Keratinocyte (primary cell): ENCODE measurements around the gene SCAMP4. TPM values are rescaled to one million over a fixed set of nuclear protein-coding genes. Genes with fewer than 3 reads are reported as not detected.

Experiments used
- DNase-seq: peaks from one replicate; pipeline ENCODE4 v3.0.0-alpha.2; 2011; ENCODE audit warnings: low read depth, missing footprints, low spot score
- FAIRE-seq: peaks from 2 replicates; lab custom pipeline; 2011; peaks lifted over from hg19 to GRCh38; lab: Jason Lieb, UNC
- H2AFZ ChIP-seq: 2 replicates; pipeline ENCODE4 v1.6.0; 2012; ENCODE audit warnings: low read length, control low read depth, inconsistent platforms; ENCODE audit not compliant: control insufficient read depth
- H3K27ac ChIP-seq: 2 replicates; pipeline ENCODE4 v1.5.1; 2011; ENCODE audit warnings: low read length; ENCODE audit not compliant: control insufficient read depth, insufficient read depth
- H3K27me3 ChIP-seq: 3 replicates; pipeline ENCODE4 v1.6.0; 2011; ENCODE audit warnings: low read length; ENCODE audit not compliant: control insufficient read depth, insufficient read depth; ENCODE audit errors: extremely low read depth
- H3K36me3 ChIP-seq, 2 experiments: 2 replicates in 1 of 2; 3 replicates in 1 of 2; pipeline ENCODE4 v1.5.1; 2011; ENCODE audit warnings: low read length in 2 of 2, mild to moderate bottlenecking in 1 of 2; ENCODE audit not compliant: control insufficient read depth in 2 of 2, insufficient read depth in 2 of 2; ENCODE audit errors: extremely low read depth in 1 of 2
- H3K4me1 ChIP-seq: 3 replicates; pipeline ENCODE4 v1.5.1; 2011; ENCODE audit warnings: low read length; ENCODE audit not compliant: control insufficient read depth, insufficient read depth; ENCODE audit errors: extremely low read depth
- H3K4me2 ChIP-seq: 3 replicates; pipeline ENCODE4 v1.6.0; 2011; ENCODE audit warnings: low read depth, low read length; ENCODE audit not compliant: control insufficient read depth, insufficient read depth; ENCODE audit errors: extremely low read depth
- H3K4me3 ChIP-seq, 3 experiments: fragments of 200-600 bp in 1 of 3; sonication (generic) in 1 of 3; 2 replicates in 2 of 3; 3 replicates in 1 of 3; pipeline ENCODE4 v1.5.1; 2011 to 2016; ENCODE audit warnings: low read length in 3 of 3, mild to moderate bottlenecking in 3 of 3, control low read depth in 2 of 3, inconsistent platforms in 1 of 3, low read depth in 1 of 3, mixed read lengths in 1 of 3, mixed run types in 1 of 3, moderate library complexity in 1 of 3; ENCODE audit not compliant: control insufficient read depth in 2 of 3, insufficient read depth in 2 of 3; ENCODE audit errors: extremely low read depth in 1 of 3
- H3K79me2 ChIP-seq: 2 replicates; pipeline ENCODE4 v1.6.0; 2012; ENCODE audit warnings: low read length; ENCODE audit not compliant: control insufficient read depth, insufficient read depth
- H3K9ac ChIP-seq: 3 replicates; pipeline ENCODE4 v1.6.0; 2011; ENCODE audit warnings: low read length; ENCODE audit not compliant: control insufficient read depth, insufficient read depth; ENCODE audit errors: extremely low read depth
- H3K9me1 ChIP-seq: 3 replicates; pipeline ENCODE4 v1.6.0; 2011; ENCODE audit warnings: low read length; ENCODE audit not compliant: control insufficient read depth, insufficient read depth; ENCODE audit errors: extremely low read depth
- H3K9me3 ChIP-seq: 2 replicates; pipeline ENCODE4 v1.5.1; 2012; ENCODE audit warnings: low read depth, low read length; ENCODE audit not compliant: control insufficient read depth
- H4K20me1 ChIP-seq: 3 replicates; pipeline ENCODE4 v1.6.0; 2011; ENCODE audit warnings: low read length; ENCODE audit not compliant: control insufficient read depth, insufficient read depth; ENCODE audit errors: extremely low read depth
- CTCF ChIP-seq, 3 experiments: IDR thresholded peaks in 1 of 3; conservative IDR thresholded peaks in 1 of 3; optimal IDR thresholded peaks in 1 of 3; 2 replicates in 2 of 3; 3 replicates in 1 of 3; pipeline versions ENCODE3 to v1.5.1; 2011; ENCODE audit warnings: low read length in 3 of 3, mild to moderate bottlenecking in 3 of 3, moderate library complexity in 2 of 3, control low read depth in 1 of 3, inconsistent platforms in 1 of 3; ENCODE audit not compliant: insufficient read depth in 2 of 3; ENCODE audit errors: extremely low read depth in 1 of 3
- EZH2 ChIP-seq: IDR thresholded peaks from one replicate; pipeline ENCODE4 v1.6.1; 2012; ENCODE audit warnings: inconsistent platforms, mild to moderate bottlenecking, low read length, moderate library complexity
- dilution Hi-C: fragments of 300-500 bp; cut with MboI; formaldehyde crosslinking; loops from one replicate; pipeline ENCODE4 v1.7.0; 2020; ENCODE audit warnings: low sequenced_read_pairs; ENCODE audit not compliant: extremely low pct_ligation_motif_present
- polyA plus RNA-seq, 5 experiments: library from polyadenylated mRNA; depleted of rRNA in 3 of 5; stranded (reverse) in 3 of 5; stranded (forward) in 1 of 5; unstranded in 1 of 5; fragments of >200 nt; gene quantifications; 1 replicate in 1 of 5; 2 replicates in 3 of 5; 3 replicates in 1 of 5; pipeline versions ENCODE4 v1.2.1 to v1.2.3, GENCODE V29; 2011 to 2012; ENCODE audit warnings: missing spikeins in 2 of 5, low read depth in 1 of 5, low replicate concordance in 1 of 5

SCAMP4 gene
- polyA plus RNA-seq, 1 donor (not counting 4 experiments of a cell fraction or from before 2014, with no cell fraction given): 4.8 TPM

DNA sequence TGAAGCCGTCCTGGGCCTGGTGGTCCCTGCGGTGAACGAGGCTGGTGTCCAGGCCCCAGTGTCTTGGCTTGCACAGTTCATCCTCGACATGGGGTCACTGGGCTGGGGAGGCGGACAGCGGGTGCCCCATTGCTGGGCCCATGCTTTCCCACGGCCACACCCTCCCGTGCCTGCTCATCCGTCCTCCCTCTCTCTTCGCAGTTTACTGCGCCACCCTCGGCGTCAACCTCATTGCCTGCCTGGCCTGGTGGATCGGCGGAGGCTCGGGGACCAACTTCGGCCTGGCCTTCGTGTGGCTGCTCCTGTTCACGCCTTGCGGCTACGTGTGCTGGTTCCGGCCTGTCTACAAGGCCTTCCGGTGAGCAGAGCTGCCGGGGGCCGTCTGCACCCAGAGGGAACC lies 12.7 kb downstream of the SCAMP4 start:
- dilution Hi-C loops: no loop called here

DNA sequence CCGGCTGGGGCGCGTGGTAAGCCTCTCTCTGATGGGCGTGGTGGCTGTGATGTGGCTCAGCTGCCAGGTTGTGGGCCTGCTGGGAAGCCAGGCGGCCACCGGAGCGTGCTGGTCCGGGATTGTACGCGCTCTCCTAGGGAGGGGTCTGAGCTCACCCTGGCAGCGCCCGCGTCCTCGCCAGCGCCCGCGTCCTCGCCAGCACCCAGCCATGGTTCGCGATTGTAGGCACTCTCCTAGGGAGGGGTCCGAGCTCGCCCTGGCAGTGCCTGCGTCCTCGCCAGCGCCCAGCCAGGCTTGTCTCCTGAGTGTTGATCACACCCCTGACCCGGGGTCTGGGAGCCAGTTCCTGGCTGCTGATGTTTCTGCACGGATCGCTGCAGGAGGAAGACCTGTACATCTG lies 13.8 kb downstream of the SCAMP4 start:
- DNase-seq (no peak), FAIRE-seq (no peak)
- Histone ChIP-seq H3K27me3 (no peaks in the 10 kb centered on the region), H3K4me2 (no peak overlapping the region), H4K20me1 (peaks cover 1% of the 10 kb centered on the region), H3K9me3 (no peaks in the 10 kb centered on the region), H3K4me3 (no peak overlapping the region), H3K4me1 (peaks cover 6% of the 10 kb centered on the region), H3K9ac (no peak overlapping the region), H2AFZ (no peak overlapping the region), H3K79me2 (peaks cover 2% of the 10 kb centered on the region), H3K9me1 (no peaks in the 10 kb centered on the region), H3K27ac (no peak overlapping the region), H3K36me3 (peaks cover 22 to 30% of the 10 kb centered on the region in 2 experiments)
- dilution Hi-C loops: no loop called here
- TF ChIP-seq EZH2 (no peak), CTCF (optimal IDR thresholded peaks at IDR 0.05 in 1 of 3, IDR thresholded peaks at IDR 0.05 in 1 of 3, conservative IDR thresholded peaks at IDR 0.05 in 1 of 3; ENCODE audit: extremely low read depth in 1 of 3, insufficient read depth in 2 of 3, low read length in 3 of 3) (no peak)

More for the DNA sequence above, 12.7 kb downstream of the SCAMP4 start:
- TF ChIP-seq CTCF (optimal IDR thresholded peaks at IDR 0.05 in 1 of 3, IDR thresholded peaks at IDR 0.05 in 1 of 3, conservative IDR thresholded peaks at IDR 0.05 in 1 of 3; ENCODE audit: extremely low read depth in 1 of 3, insufficient read depth in 2 of 3, low read length in 3 of 3) (no peak), EZH2 (no peak)
- no peak overlapping the region for H2AFZ ChIP-seq
- no peak overlapping the region for H3K27ac ChIP-seq
- H3K9me3 ChIP-seq: no peaks in the 10 kb centered on the region
- no peaks in the 10 kb centered on the region for H3K27me3 ChIP-seq
- H3K4me2 ChIP-seq: no peak overlapping the region
- peaks cover 25 to 36% of the 10 kb centered on the region in 2 experiments for H3K36me3 ChIP-seq
- H3K4me3 ChIP-seq: no peak overlapping the region
- H4K20me1 ChIP-seq: peaks cover 8% of the 10 kb centered on the region
- no peak overlapping the region for H3K9ac ChIP-seq
- peaks cover 12% of the 10 kb centered on the region for H3K79me2 ChIP-seq
- DNase-seq (no peak), FAIRE-seq (no peak)
- peaks cover 14% of the 10 kb centered on the region for H3K4me1 ChIP-seq
- H3K9me1 ChIP-seq: peaks cover 2% of the 10 kb centered on the region
